Fibroblast of villous mesenchyme (primary cell): ENCODE data around the gene ETV4. TPM values are rescaled to one million over a fixed set of nuclear protein-coding genes. Genes with fewer than 3 reads are reported as not detected.

ENCODE experiments used
- DNase-seq: peaks from one replicate; pipeline ENCODE4 v3.0.0-alpha.2; 2010; ENCODE audit warnings: low read depth
- H3K4me3 ChIP-seq: 2 replicates; pipeline ENCODE4 v1.5.1; 2011; ENCODE audit warnings: low read depth, mild to moderate bottlenecking, low read length
- total RNA-seq: library from RNA; depleted of rRNA; stranded (reverse); fragments of >200 nt; gene quantifications from 2 replicates; pipeline ENCODE4 v1.2.3, GENCODE V29; 2012
- TF ChIP-seq, protein P1 (sequence below): IDR thresholded peaks from 2 replicates; pipeline ENCODE4 v1.5.1; 2012; ENCODE audit warnings: low read depth, mild to moderate bottlenecking, low read length; ENCODE audit not compliant: insufficient read depth

The ETV4 gene
- 4.7 and 4.8 TPM in 2 replicates for total RNA-seq

GRCh38 chr17:43546319-43547188, at the start of gene ETV4:
Gene ETV4 (minus strand): TSS chr17:43546340. CDS start chr17:43545617, 723 bp downstream.
- TF ChIP-seq, protein P1, sequence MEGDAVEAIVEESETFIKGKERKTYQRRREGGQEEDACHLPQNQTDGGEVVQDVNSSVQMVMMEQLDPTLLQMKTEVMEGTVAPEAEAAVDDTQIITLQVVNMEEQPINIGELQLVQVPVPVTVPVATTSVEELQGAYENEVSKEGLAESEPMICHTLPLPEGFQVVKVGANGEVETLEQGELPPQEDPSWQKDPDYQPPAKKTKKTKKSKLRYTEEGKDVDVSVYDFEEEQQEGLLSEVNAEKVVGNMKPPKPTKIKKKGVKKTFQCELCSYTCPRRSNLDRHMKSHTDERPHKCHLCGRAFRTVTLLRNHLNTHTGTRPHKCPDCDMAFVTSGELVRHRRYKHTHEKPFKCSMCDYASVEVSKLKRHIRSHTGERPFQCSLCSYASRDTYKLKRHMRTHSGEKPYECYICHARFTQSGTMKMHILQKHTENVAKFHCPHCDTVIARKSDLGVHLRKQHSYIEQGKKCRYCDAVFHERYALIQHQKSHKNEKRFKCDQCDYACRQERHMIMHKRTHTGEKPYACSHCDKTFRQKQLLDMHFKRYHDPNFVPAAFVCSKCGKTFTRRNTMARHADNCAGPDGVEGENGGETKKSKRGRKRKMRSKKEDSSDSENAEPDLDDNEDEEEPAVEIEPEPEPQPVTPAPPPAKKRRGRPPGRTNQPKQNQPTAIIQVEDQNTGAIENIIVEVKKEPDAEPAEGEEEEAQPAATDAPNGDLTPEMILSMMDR = no peak
- peak; percentile 92 for DNase-seq
- peak within 1 kb of the TSS; percentile 70 for H3K4me3 ChIP-seq

DNA sequence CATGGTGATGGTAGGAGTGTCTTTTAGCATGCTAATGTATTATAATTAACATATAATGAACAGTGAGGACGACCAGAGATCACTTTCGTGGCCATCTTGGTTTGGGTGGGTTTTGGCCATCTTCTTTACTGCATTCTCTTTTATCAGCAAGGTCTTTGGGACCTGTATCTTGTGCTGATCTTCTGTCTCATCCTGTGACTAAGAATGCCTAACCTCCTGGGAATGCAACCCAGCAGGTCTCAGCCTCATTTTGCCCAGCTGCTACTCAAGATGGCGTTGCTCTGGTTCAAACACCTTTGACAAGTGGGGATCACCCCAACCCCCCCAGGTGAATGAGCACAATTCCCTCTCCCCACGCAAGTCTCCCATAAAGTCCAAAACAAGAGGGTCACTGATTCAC, 49.3 kb upstream of the ETV4 start:
- H3K4me3 ChIP-seq = no peak overlapping the region
- DNase-seq = no peak
- TF ChIP-seq, protein P1 = no peak

DNA sequence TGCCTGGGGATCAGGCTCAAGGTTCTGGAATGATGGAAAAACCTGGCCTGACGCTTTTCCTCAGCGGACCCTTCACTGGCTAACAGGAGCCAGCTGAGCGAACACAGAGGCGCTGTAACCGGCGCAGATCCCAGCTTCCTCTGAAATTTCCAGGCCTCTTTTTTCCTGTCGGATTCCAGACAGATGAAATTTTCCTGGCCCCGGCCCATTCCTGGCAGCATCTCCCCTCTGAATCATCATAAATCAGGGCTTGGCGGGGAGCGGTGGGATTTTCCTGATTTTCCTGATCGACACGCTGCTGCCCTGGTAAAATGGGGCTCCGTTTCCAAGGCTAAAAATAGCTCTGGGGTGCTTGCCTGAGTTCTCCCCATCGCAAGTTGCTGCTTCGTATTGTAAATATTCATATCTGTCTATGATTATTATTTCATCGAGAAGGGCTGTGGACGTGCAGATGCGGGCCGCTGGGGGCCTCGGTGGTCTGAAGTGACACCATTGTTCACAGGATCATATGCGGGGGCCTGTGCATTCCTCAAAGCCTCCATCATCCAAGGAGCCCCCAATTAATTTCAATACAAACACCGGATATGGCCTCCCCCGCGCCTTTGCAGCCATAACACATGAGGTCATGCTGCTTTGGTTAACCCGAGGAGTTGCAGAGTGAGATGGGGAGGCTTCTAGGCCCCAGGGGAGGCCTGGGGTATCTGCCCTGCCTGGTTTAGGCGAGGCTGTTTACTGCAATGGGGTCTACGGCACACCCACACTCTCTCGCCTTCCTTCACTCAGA, 45.8 kb upstream of the ETV4 start:
- TF ChIP-seq, protein P1 = peak; percentile 5
- H3K4me3 ChIP-seq = no peak overlapping the region
- DNase-seq = peak; percentile 80

- no peak overlapping the region for H3K4me3 ChIP-seq
- TF ChIP-seq, protein P1 = no peak
- no peak for DNase-seq
Observed at GRCh38 chr17:43591001-43591400, 44.9 kb upstream of the ETV4 start.

- DNase-seq = no peak
- no peak overlapping the region for H3K4me3 ChIP-seq
Observed at GRCh38 chr17:43588664-43589435, 42.7 kb upstream of the ETV4 start.

GRCh38 chr17:43588121-43588520, 42.0 kb upstream of the ETV4 start:
- TF ChIP-seq, protein P1 = no peak
- H3K4me3 ChIP-seq = no peak overlapping the region
- no peak for DNase-seq

More at GRCh38 chr17:43588664-43589435, 42.7 kb upstream of the ETV4 start:
- TF ChIP-seq, protein P1 = no peak
